GM23338 (cell line): ENCODE results near the gene MGAT4B.

ENCODE experiments used
- CREB1 ChIP-seq: fragments of 250-450 bp; sonication (Bioruptor Pico); IDR thresholded peaks from 2 replicates; pipeline ENCODE4 v1.5.0; 2020; ENCODE audit warnings: low read depth, mild to moderate bottlenecking, moderate library complexity
- CTCF ChIP-seq, 2 experiments: fragments of 200-600 bp in 1 of 2; sonication (generic) in 1 of 2; conservative IDR thresholded peaks; 2 replicates each; pipeline versions ENCODE4 v1.5.1 to v1.6.1; 2016 to 2017; ENCODE audit warnings: antibody characterized with exemption in 2 of 2, low read depth in 2 of 2, mild to moderate bottlenecking in 2 of 2, moderate library complexity in 1 of 2
- EZH2 ChIP-seq: fragments of 200-600 bp; sonication (generic); IDR thresholded peaks from one replicate; pipeline ENCODE4 v1.8.0; 2017; ENCODE audit warnings: antibody characterized with exemption, mild to moderate bottlenecking, low read depth; ENCODE audit not compliant: unreplicated experiment
- POLR2AphosphoS5 ChIP-seq: IDR thresholded peaks from 2 replicates; pipeline ENCODE4 v1.6.1; 2016; ENCODE audit warnings: antibody characterized with exemption, low read depth
- REST ChIP-seq: IDR thresholded peaks from one replicate; pipeline ENCODE4 v1.6.1; 2018; ENCODE audit warnings: antibody characterized with exemption; ENCODE audit not compliant: unreplicated experiment
- ZNF331 ChIP-seq: fragments of 250-450 bp; sonication (Bioruptor Pico); IDR thresholded peaks from 2 replicates; pipeline ENCODE4 v1.5.0; 2020; ENCODE audit warnings: low read depth, mild to moderate bottlenecking, moderate library complexity

- TF ChIP-seq CTCF (conservative IDR thresholded peaks at IDR 0.05; ENCODE audit: low read depth in 2 of 2) (no peak), POLR2AphosphoS5 (no peak), EZH2 (no peak), CREB1 (CRISPR knock-in tag) (no peak), REST (no peak), ZNF331 (CRISPR knock-in tag) (no peak)
Measured at GRCh38 chr5:179800696-179801201, 5.9 kb downstream of the MGAT4B start.
